ENCODE results near the gene BBLN.
A peak's percentile ranks its signal among the peaks of the same experiment; 100 is the strongest.

BBLN gene

GRCh38 chr9:128191406-128192046 lies 31.5 kb downstream of the BBLN start, which contains the start of gene CIZ1:
TSS of gene CIZ1 (minus strand) at chr9:128191572. CDS start at chr9:128190857, 715 bp downstream.
- no peak for TF ChIP-seq ZNF274 (IDR thresholded peaks at IDR 0.05; ENCODE audit: low read depth, low read length)
- TF ChIP-seq SUZ12 (IDR thresholded peaks at IDR 0.05; ENCODE audit: extremely low read depth, insufficient read depth, insufficient read length) = no peak
- no peak for TF ChIP-seq YY1 (IDR thresholded peaks at IDR 0.05; ENCODE audit: insufficient read depth, insufficient read length)
- peak within 1 kb of the TSS; percentile 86 for H3K4me3 ChIP-seq (ENCODE audit: insufficient read length, low read depth)
- peak within 1 kb of the TSS; percentile 95 for H3K9ac ChIP-seq (ENCODE audit: insufficient read length, low read depth)
- no peaks in the 10 kb centered on the region for H3K27me3 ChIP-seq (ENCODE audit: insufficient read depth, insufficient read length)
- no peaks in the 10 kb centered on the region for H3K9me3 ChIP-seq (ENCODE audit: insufficient read depth, low read length)
- peak; percentile 66 for DNase-seq (ENCODE audit: low read depth, low spot score)
- H3K4me1 ChIP-seq (ENCODE audit: insufficient read depth, insufficient read length) = peaks cover 10% of the 10 kb centered on the region
- peaks cover 36% of the 10 kb centered on the region for H3K36me3 ChIP-seq (ENCODE audit: insufficient read depth, insufficient read length, low read length)

- TF ChIP-seq YY1 (IDR thresholded peaks at IDR 0.05; ENCODE audit: insufficient read depth, insufficient read length) (no peak), ZNF274 (IDR thresholded peaks at IDR 0.05; ENCODE audit: low read depth, low read length) (no peak), SUZ12 (IDR thresholded peaks at IDR 0.05; ENCODE audit: extremely low read depth, insufficient read depth, insufficient read length) (no peak)
- Histone ChIP-seq H3K27me3 (ENCODE audit: insufficient read depth, insufficient read length) (no peaks in the 10 kb centered on the region), H3K9ac (ENCODE audit: insufficient read length, low read depth) (peak overlapping the region; percentile 37), H3K36me3 (ENCODE audit: insufficient read depth, insufficient read length, low read length) (peaks cover 30% of the 10 kb centered on the region), H3K4me3 (ENCODE audit: insufficient read length, low read depth) (peak overlapping the region; percentile 9), H3K4me1 (ENCODE audit: insufficient read depth, insufficient read length) (peaks cover 8% of the 10 kb centered on the region), H3K9me3 (ENCODE audit: insufficient read depth, low read length) (no peaks in the 10 kb centered on the region)
- DNase-seq (ENCODE audit: low read depth, low spot score) = no peak
These were observed 32.7 kb downstream of the BBLN start for GRCh38 chr9:128192601-128193371.

GRCh38 chr9:128193469-128194096 lies 33.5 kb downstream of the BBLN start:
- H3K9me3 ChIP-seq (ENCODE audit: insufficient read depth, low read length) = no peaks in the 10 kb centered on the region
- no peak for TF ChIP-seq ZNF274 (IDR thresholded peaks at IDR 0.05; ENCODE audit: low read depth, low read length)
- TF ChIP-seq SUZ12 (IDR thresholded peaks at IDR 0.05; ENCODE audit: extremely low read depth, insufficient read depth, insufficient read length) = no peak
- no peak overlapping the region for H3K9ac ChIP-seq (ENCODE audit: insufficient read length, low read depth)
- H3K36me3 ChIP-seq (ENCODE audit: insufficient read depth, insufficient read length, low read length) = peaks cover 28% of the 10 kb centered on the region
- H3K4me1 ChIP-seq (ENCODE audit: insufficient read depth, insufficient read length) = peaks cover 8% of the 10 kb centered on the region
- H3K4me3 ChIP-seq (ENCODE audit: insufficient read length, low read depth) = no peak overlapping the region
- DNase-seq (ENCODE audit: low read depth, low spot score) = no peak
- H3K27me3 ChIP-seq (ENCODE audit: insufficient read depth, insufficient read length) = no peaks in the 10 kb centered on the region

- H3K36me3 ChIP-seq (ENCODE audit: insufficient read depth, insufficient read length, low read length) = peaks cover 25% of the 10 kb centered on the region
- H3K9me3 ChIP-seq (ENCODE audit: insufficient read depth, low read length) = no peaks in the 10 kb centered on the region
- no peak overlapping the region for H3K4me3 ChIP-seq (ENCODE audit: insufficient read length, low read depth)
- H3K27me3 ChIP-seq (ENCODE audit: insufficient read depth, insufficient read length) = no peaks in the 10 kb centered on the region
- peaks cover 14% of the 10 kb centered on the region for H3K4me1 ChIP-seq (ENCODE audit: insufficient read depth, insufficient read length)
- DNase-seq (ENCODE audit: low read depth, low spot score) = no peak
- TF ChIP-seq SUZ12 (IDR thresholded peaks at IDR 0.05; ENCODE audit: extremely low read depth, insufficient read depth, insufficient read length) = no peak
- TF ChIP-seq YY1 (IDR thresholded peaks at IDR 0.05; ENCODE audit: insufficient read depth, insufficient read length) = no peak
- no peak for TF ChIP-seq ZNF274 (IDR thresholded peaks at IDR 0.05; ENCODE audit: low read depth, low read length)
- H3K9ac ChIP-seq (ENCODE audit: insufficient read length, low read depth) = peak overlapping the region; percentile 28
These were observed 41.6 kb downstream of the BBLN start for GRCh38 chr9:128201441-128202369.

- no peak overlapping the region for H3K9ac ChIP-seq (ENCODE audit: insufficient read length, low read depth)
- peaks cover 19% of the 10 kb centered on the region for H3K36me3 ChIP-seq (ENCODE audit: insufficient read depth, insufficient read length, low read length)
- no peaks in the 10 kb centered on the region for H3K9me3 ChIP-seq (ENCODE audit: insufficient read depth, low read length)
These were observed 42.6 kb downstream of the BBLN start for GRCh38 chr9:128202648-128203023.

GRCh38 chr9:128203024-128203706 lies 43.1 kb downstream of the BBLN start, which contains the start of gene DNM1:
TSS of gene DNM1 (plus strand) at chr9:128203379. CDS start at chr9:128203471, 92 bp downstream.
- no peak for TF ChIP-seq ZNF274 (IDR thresholded peaks at IDR 0.05; ENCODE audit: low read depth, low read length)
- no peak for TF ChIP-seq SUZ12 (IDR thresholded peaks at IDR 0.05; ENCODE audit: extremely low read depth, insufficient read depth, insufficient read length)
- no peak for TF ChIP-seq YY1 (IDR thresholded peaks at IDR 0.05; ENCODE audit: insufficient read depth, insufficient read length)
- Histone ChIP-seq H3K36me3 (ENCODE audit: insufficient read depth, insufficient read length, low read length) (peaks cover 15% of the 10 kb centered on the region), H3K9ac (ENCODE audit: insufficient read length, low read depth) (peak within 1 kb of the TSS; percentile 92)

More at GRCh38 chr9:128202648-128203023, 42.6 kb downstream of the BBLN start:
- Histone ChIP-seq H3K4me1 (ENCODE audit: insufficient read depth, insufficient read length) (peaks cover 14% of the 10 kb centered on the region), H3K4me3 (ENCODE audit: insufficient read length, low read depth) (peak overlapping the region; percentile 82), H3K27me3 (ENCODE audit: insufficient read depth, insufficient read length) (no peaks in the 10 kb centered on the region)
- no peak for DNase-seq (ENCODE audit: low read depth, low spot score)
- TF ChIP-seq ZNF274 (IDR thresholded peaks at IDR 0.05; ENCODE audit: low read depth, low read length) (no peak), SUZ12 (IDR thresholded peaks at IDR 0.05; ENCODE audit: extremely low read depth, insufficient read depth, insufficient read length) (no peak), YY1 (IDR thresholded peaks at IDR 0.05; ENCODE audit: insufficient read depth, insufficient read length) (no peak)

More at GRCh38 chr9:128203024-128203706, 43.1 kb downstream of the BBLN start, which contains the start of gene DNM1:
- Histone ChIP-seq H3K27me3 (ENCODE audit: insufficient read depth, insufficient read length) (no peaks in the 10 kb centered on the region), H3K4me3 (ENCODE audit: insufficient read length, low read depth) (peak within 1 kb of the TSS; percentile 82), H3K4me1 (ENCODE audit: insufficient read depth, insufficient read length) (peaks cover 14% of the 10 kb centered on the region), H3K9me3 (ENCODE audit: insufficient read depth, low read length) (no peaks in the 10 kb centered on the region)
- no peak for DNase-seq (ENCODE audit: low read depth, low spot score)
